Endothelial cell of umbilical vein (primary cell): Measurements from ENCODE around the gene USP12. TPM values are rescaled to one million over a fixed set of nuclear protein-coding genes. Genes with fewer than 3 reads are reported as not detected.

Experiments used
- BruUV-seq: library from RNA; stranded (reverse); fragments of 400-500 nt; replicated peaks from 2 replicates; lab custom pipeline; 2021; lab: Mats Ljungman, UMichigan
- CTCF ChIA-PET: fragments of 300-600, 350-600 bp; sonication (Branson Sonifier 250); formaldehyde crosslinking; loops from one replicate; lab custom pipeline; 2021; ENCODE audit warnings: antibody characterized with exemption, inconsistent platforms; lab: Charles Lee
- POLR2A ChIA-PET: fragments of 300-600, 350-600 bp; sonication (Branson Sonifier 250); formaldehyde crosslinking; loops from one replicate; lab custom pipeline; 2021; ENCODE audit warnings: antibody characterized with exemption, inconsistent platforms; lab: Charles Lee
- DNase-seq: peaks from one replicate; pipeline ENCODE4 v3.0.0-alpha.2; 2011; ENCODE audit warnings: low read depth, low spot score
- FAIRE-seq: peaks from 2 replicates; lab custom pipeline; 2011; peaks lifted over from hg19 to GRCh38; lab: Jason Lieb, UNC
- H2AFZ ChIP-seq: 2 replicates; pipeline ENCODE4 v1.6.0; 2012; ENCODE audit warnings: low read depth, low read length, control low read depth, inconsistent platforms
- H3K27ac ChIP-seq: 2 replicates; pipeline ENCODE4 v1.5.1; 2011; ENCODE audit warnings: low read depth, mild to moderate bottlenecking, control low read depth, low read length, moderate library complexity; ENCODE audit not compliant: insufficient read depth
- H3K27me3 ChIP-seq, 2 experiments: 2 replicates each; pipeline versions ENCODE4 v1.6.0 to v1.6.1; 2011; ENCODE audit warnings: low read length in 2 of 2, mixed read lengths in 1 of 2; ENCODE audit not compliant: control insufficient read depth in 2 of 2, insufficient read depth in 2 of 2
- H3K36me3 ChIP-seq, 2 experiments: 2 replicates in 1 of 2; 3 replicates in 1 of 2; pipeline ENCODE4 v1.5.1; 2011; ENCODE audit warnings: low read length in 2 of 2, mild to moderate bottlenecking in 1 of 2, moderate library complexity in 1 of 2; ENCODE audit not compliant: control insufficient read depth in 2 of 2, insufficient read depth in 2 of 2; ENCODE audit errors: extremely low read depth in 1 of 2
- H3K4me1 ChIP-seq: 3 replicates; pipeline ENCODE4 v1.5.1; 2011; ENCODE audit warnings: mild to moderate bottlenecking, low read length; ENCODE audit not compliant: control insufficient read depth, insufficient read depth; ENCODE audit errors: extremely low read depth
- H3K4me2 ChIP-seq: 2 replicates; pipeline ENCODE4 v1.6.1; 2011; ENCODE audit warnings: low read length, control low read depth, mixed read lengths; ENCODE audit not compliant: insufficient read depth
- H3K4me3 ChIP-seq, 3 experiments: fragments of 200-600 bp in 1 of 3; sonication (generic), shearing (Covaris generic) in 1 of 3; replicated peaks in 1 of 3; 2 replicates each; pipeline ENCODE4 v1.5.1; 2011 to 2016; ENCODE audit warnings: control low read depth in 3 of 3, low read length in 3 of 3, mild to moderate bottlenecking in 2 of 3, inconsistent platforms in 1 of 3, low read depth in 1 of 3, moderate library complexity in 1 of 3; ENCODE audit not compliant: insufficient read depth in 1 of 3
- H3K79me2 ChIP-seq: 2 replicates; pipeline ENCODE4 v1.6.0; 2012; ENCODE audit warnings: low read length, inconsistent platforms; ENCODE audit not compliant: control insufficient read depth, insufficient read depth
- H3K9ac ChIP-seq: replicated peaks from 2 replicates; pipeline ENCODE3; 2011; ENCODE audit warnings: low read length, control low read depth; ENCODE audit not compliant: insufficient read depth; ENCODE audit errors: extremely low read depth
- H3K9me1 ChIP-seq: replicated peaks from 3 replicates; pipeline ENCODE4 v1.6.0; 2011; ENCODE audit warnings: mild to moderate bottlenecking, low read length; ENCODE audit not compliant: control insufficient read depth, insufficient read depth; ENCODE audit errors: extremely low read depth
- H3K9me3 ChIP-seq: replicated peaks from 2 replicates; pipeline ENCODE4 v1.5.1; 2012; ENCODE audit warnings: low read length, inconsistent platforms; ENCODE audit not compliant: control insufficient read depth, insufficient read depth
- H4K20me1 ChIP-seq: replicated peaks from 2 replicates; pipeline ENCODE3; 2011; ENCODE audit warnings: mild to moderate bottlenecking, low read length; ENCODE audit not compliant: control insufficient read depth, insufficient read depth; ENCODE audit errors: extremely low read depth
- EZH2 ChIP-seq: IDR thresholded peaks from 2 replicates; pipeline ENCODE4 v1.6.1; 2012; ENCODE audit warnings: borderline replicate concordance, low read depth, mild to moderate bottlenecking, moderate library complexity, low read length, inconsistent platforms; ENCODE audit not compliant: severe bottlenecking
- FOS ChIP-seq: IDR thresholded peaks from 2 replicates; pipeline ENCODE4 v1.6.1; 2011; ENCODE audit warnings: mild to moderate bottlenecking, low read length, moderate library complexity, borderline replicate concordance; ENCODE audit not compliant: insufficient read depth
- GATA2 ChIP-seq: IDR thresholded peaks from 2 replicates; pipeline ENCODE4 v1.7.0; 2011; ENCODE audit warnings: low read depth, mild to moderate bottlenecking, moderate library complexity, mixed read lengths, low read length; ENCODE audit not compliant: insufficient read length, insufficient read depth
- JUN ChIP-seq: IDR thresholded peaks from 2 replicates; pipeline ENCODE4 v1.6.1; 2011; ENCODE audit warnings: borderline replicate concordance, low read depth; ENCODE audit not compliant: insufficient read length, insufficient read depth
- MYC ChIP-seq: IDR thresholded peaks from one replicate; pipeline ENCODE4 v1.6.1; 2011; ENCODE audit warnings: mild to moderate bottlenecking, low read depth, low read length
- POLR2A ChIP-seq: IDR thresholded peaks from 2 replicates; pipeline ENCODE4 v1.6.1; 2012; ENCODE audit warnings: low read depth, mild to moderate bottlenecking, control low read depth, low read length
- POLR2AphosphoS5 ChIP-seq: IDR thresholded peaks from 2 replicates; pipeline ENCODE4 v1.6.1; 2012; ENCODE audit warnings: low read depth, mild to moderate bottlenecking, control low read depth, low read length, moderate library complexity; ENCODE audit not compliant: insufficient read depth
- dilution Hi-C: fragments of 300-500 bp; cut with MboI; formaldehyde crosslinking; loops from one replicate; pipeline ENCODE4 v1.15.0; 2019; ENCODE audit warnings: low sequenced_read_pairs; ENCODE audit not compliant: extremely low pct_ligation_motif_present
- intact Hi-C: fragments of 100-400 bp; cut with micrococcal nuclease; formaldehyde crosslinking; loops from one replicate; pipeline ENCODE4 v1.10.0; 2022
- polyA plus RNA-seq, 4 experiments: library from polyadenylated mRNA; depleted of rRNA in 3 of 4; stranded (reverse) in 3 of 4; unstranded in 1 of 4; fragments of >200 nt; gene quantifications; 2 replicates each; pipeline versions ENCODE4 v1.2.1 to v1.2.3, GENCODE V29; 2011 to 2012; ENCODE audit warnings: missing spikeins in 1 of 4
- total RNA-seq: library from RNA; stranded (reverse); gene quantifications from 2 replicates; pipeline ENCODE4 v1.2.3, GENCODE V29; 2021
- TF ChIP-seq, protein P1 (sequence below), 2 donors: IDR thresholded peaks; 1 replicate in 1 of 2; 2 replicates in 1 of 2; pipeline ENCODE4 v1.5.1; 2011; ENCODE audit warnings: low read length in 2 of 2, mild to moderate bottlenecking in 2 of 2, moderate library complexity in 2 of 2, control low read depth in 1 of 2, inconsistent platforms in 1 of 2, low read depth in 1 of 2; ENCODE audit not compliant: insufficient read depth in 1 of 2; ENCODE audit errors: extremely low read depth in 1 of 2
- TF ChIP-seq, protein P2 (sequence below): IDR thresholded peaks from 2 replicates; pipeline ENCODE4 v1.6.1; 2011; ENCODE audit not compliant: insufficient read depth, insufficient read length

The USP12 gene
- total and polyA plus RNA-seq, 2 donors (not counting 3 experiments of a cell fraction or from before 2014, with no cell fraction given), result 6.2 to 33.4 TPM

DNA sequence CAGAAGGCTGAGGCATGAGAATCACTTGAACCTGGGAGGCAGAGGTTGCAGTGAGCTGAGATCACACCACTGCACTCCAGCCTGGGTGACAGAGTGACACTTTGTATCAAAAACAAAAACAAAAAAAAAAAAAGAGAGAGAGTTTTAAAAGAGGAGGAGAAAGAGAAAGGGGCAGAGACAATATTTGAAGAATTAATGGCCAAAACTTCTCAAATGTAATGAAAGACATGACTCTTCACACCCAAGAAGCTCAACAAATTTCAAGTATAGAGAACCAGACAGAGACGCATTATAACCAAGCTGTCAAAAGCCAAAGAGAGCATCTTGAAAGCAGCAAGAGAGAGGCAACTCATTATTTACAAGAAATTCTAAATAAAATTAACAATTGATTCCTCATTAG lies 36.9 kb upstream of the USP12 start:
- H3K9me3 ChIP-seq, result no peaks in the 10 kb centered on the region
- H3K27ac ChIP-seq, result no peak overlapping the region
- no TSS peak for BruUV-seq
- CTCF ChIA-PET, result no interaction called here
- H3K9ac ChIP-seq, result no peak overlapping the region
- no peak for FAIRE-seq
- H3K4me1 ChIP-seq, result no peaks in the 10 kb centered on the region
- H3K36me3 ChIP-seq, result no peaks in the 10 kb centered on the region
- H4K20me1 ChIP-seq, result no peaks in the 10 kb centered on the region
- H3K9me1 ChIP-seq, result no peaks in the 10 kb centered on the region
- DNase-seq, result no peak
- dilution Hi-C loops (no loop called here), intact Hi-C loops (no loop called here)
- peaks cover 3 to 4% of the 10 kb centered on the region in 2 experiments for H3K27me3 ChIP-seq
- TF ChIP-seq, protein P1, sequence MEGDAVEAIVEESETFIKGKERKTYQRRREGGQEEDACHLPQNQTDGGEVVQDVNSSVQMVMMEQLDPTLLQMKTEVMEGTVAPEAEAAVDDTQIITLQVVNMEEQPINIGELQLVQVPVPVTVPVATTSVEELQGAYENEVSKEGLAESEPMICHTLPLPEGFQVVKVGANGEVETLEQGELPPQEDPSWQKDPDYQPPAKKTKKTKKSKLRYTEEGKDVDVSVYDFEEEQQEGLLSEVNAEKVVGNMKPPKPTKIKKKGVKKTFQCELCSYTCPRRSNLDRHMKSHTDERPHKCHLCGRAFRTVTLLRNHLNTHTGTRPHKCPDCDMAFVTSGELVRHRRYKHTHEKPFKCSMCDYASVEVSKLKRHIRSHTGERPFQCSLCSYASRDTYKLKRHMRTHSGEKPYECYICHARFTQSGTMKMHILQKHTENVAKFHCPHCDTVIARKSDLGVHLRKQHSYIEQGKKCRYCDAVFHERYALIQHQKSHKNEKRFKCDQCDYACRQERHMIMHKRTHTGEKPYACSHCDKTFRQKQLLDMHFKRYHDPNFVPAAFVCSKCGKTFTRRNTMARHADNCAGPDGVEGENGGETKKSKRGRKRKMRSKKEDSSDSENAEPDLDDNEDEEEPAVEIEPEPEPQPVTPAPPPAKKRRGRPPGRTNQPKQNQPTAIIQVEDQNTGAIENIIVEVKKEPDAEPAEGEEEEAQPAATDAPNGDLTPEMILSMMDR (IDR thresholded peaks at IDR 0.05; ENCODE audit: extremely low read depth in 1 of 2, insufficient read depth in 1 of 2, low read depth in 1 of 2, low read length in 2 of 2), result no peak
- TF ChIP-seq FOS (no peak), POLR2AphosphoS5 (no peak), EZH2 (no peak), GATA2 (no peak), POLR2A (no peak), MYC (no peak), JUN (no peak)
- TF ChIP-seq, protein P2, sequence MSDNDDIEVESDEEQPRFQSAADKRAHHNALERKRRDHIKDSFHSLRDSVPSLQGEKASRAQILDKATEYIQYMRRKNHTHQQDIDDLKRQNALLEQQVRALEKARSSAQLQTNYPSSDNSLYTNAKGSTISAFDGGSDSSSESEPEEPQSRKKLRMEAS, result no peak
- H3K4me2 ChIP-seq, result no peak overlapping the region
- no peaks in the 10 kb centered on the region for H3K79me2 ChIP-seq
- no peak overlapping the region for H2AFZ ChIP-seq
- POLR2A ChIA-PET, result interaction anchor here (0.7 kb wide), 1 partner anchor 13 kb away, joined by 3 read pairs; no protein-coding TSS in a partner anchor
- no peak overlapping the region for H3K4me3 ChIP-seq
